Measurements from ENCODE around the gene PHEX.
"Not testable (repeated sequence)": the region's sequence is repeated elsewhere in the genome, so short reads cannot be mapped to it uniquely, and the experiment has no call there.

Gene PHEX

GRCh38 chrX:22248401-22248800 is 216.3 kb downstream of the PHEX start:
- DNase-seq (ENCODE audit: low spot score), result no peak

- DNase-seq (ENCODE audit: low spot score), result no peak
These were observed 217.2 kb downstream of the PHEX start for GRCh38 chrX:22249371-22249770.

DNA sequence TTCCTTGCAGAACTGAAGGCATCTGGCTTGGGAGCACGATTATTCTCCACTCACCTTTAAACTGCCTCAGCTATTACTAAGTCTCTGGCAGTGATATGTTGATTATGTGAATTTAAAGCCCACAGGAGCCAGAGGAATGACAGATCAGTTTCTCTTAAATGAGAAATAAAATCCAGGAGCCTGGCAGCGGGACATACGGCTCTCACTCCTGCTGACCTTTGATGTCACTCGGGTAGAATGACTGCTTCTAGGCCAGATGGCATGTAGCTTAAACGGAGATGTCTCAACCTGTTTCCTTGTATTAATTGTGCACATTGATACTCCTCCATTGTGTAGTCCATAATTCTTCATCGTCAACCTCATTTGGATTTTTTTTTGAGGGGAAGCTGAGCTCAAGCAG is 236.6 kb downstream of the PHEX start:
- DNase-seq (ENCODE audit: low spot score), result no peak

- DNase-seq (ENCODE audit: low spot score), result no peak
These were observed 240.5 kb downstream of the PHEX start, which contains the start of gene CBLL2 for GRCh38 chrX:22272613-22273012. Gene CBLL2 (plus strand): TSS chrX:22272913. CDS start chrX:22272992, 79 bp downstream.

DNA sequence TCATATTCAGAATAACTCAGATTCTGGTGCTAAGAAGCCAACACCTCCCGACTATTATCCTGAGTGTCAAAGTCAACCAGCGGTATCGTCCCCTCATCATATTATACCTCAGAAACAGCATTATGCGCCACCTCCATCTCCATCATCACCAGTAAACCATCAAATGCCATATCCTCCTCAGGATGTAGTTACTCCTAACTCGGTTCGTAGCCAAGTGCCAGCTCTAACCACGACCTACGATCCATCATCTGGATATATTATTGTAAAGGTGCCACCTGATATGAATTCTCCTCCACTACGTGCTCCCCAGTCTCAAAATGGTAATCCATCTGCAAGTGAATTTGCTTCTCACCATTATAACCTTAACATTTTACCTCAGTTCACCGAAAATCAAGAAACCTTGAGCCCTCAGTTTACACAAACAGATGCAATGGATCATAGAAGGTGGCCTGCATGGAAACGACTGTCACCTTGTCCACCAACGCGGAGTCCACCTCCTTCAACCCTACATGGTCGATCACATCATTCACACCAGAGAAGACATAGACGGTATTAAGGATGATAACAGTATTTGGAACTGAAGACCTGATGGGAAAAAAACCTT is 241.7 kb downstream of the PHEX start:
- DNase-seq (ENCODE audit: low spot score), result no peak

DNA sequence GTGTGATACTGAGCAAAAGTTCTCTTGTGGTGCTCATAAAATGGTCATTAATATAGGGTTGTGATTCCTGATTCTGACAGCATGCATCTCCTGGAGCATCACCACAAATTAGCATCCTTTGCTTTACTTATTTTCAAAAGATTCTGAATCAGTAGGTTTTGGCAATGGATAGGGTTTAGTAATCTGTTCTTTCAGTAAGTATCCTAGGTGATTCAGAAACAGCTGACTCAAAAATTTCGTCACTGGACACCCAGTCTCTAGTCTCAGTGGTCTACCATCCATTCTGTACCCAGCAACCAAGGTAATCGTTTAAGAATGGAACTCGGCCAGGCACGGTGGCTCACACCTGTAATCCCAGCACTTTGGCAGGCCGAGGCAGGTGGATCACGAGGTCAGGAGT is 244.7 kb downstream of the PHEX start:
- no peak for DNase-seq (ENCODE audit: low spot score)

DNA sequence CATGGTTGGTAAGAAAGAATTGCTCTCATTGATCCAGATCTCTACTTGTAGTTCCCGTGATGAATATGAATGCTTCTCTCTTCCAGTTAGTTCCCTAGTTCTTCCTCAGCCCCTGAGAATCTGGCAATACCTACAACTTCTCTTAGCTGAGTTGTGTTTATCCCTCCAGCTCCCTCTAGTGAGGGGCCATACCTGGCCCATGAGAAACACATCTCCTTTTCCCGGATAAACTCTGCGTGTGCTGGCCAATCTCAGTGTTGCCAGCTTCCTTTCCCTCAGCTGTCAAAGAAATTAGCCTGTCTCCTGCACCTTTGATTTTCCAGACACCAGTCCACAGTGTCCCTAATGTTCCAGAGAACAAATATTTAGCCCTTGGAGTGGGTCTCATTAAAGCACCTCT is 246.2 kb downstream of the PHEX start:
- no peak for DNase-seq (ENCODE audit: low spot score)

GRCh38 chrX:22289209-22289608 is 257.1 kb downstream of the PHEX start:
- DNase-seq (ENCODE audit: low spot score), result not testable (repeated sequence)

- no peak for DNase-seq (ENCODE audit: low spot score)
These were observed 264.7 kb downstream of the PHEX start for GRCh38 chrX:22296871-22297270.

DNA sequence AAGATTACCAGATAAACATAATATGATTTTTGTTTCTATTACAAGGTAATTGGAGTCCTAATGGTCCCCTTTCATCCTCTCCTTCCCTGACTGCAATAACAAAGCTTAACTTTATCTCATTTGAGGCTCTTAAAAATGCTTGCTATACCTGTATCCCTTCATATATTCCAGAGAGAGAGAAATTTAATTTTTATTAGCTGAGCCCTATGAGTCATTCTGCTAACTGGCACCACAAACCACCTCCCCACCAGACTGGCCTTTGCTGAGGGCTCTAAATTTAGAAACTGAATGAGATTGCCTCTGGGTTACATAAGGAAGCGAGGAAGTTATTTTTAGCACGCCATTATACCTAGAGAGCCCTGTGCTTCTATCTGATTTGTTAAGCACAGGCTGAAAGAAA is 268.0 kb downstream of the PHEX start:
- peak; percentile 1 for DNase-seq (ENCODE audit: low spot score)
